Tibial nerve (tissue), 4 donors: Measurements from ENCODE around the gene ZNHIT2. TPM values are rescaled to one million over a fixed set of nuclear protein-coding genes. Genes with fewer than 3 reads are reported as not detected.

Experiments
- DNase-seq, 2 donors: peaks; one replicate each; pipeline ENCODE4 v3.0.0-alpha.2; 2019; ENCODE audit warnings: low spot score in 2 of 2
- H3K27ac ChIP-seq, 4 donors: fragments of 200-600 bp; sonication (generic) in 3 of 4; one replicate each; pipeline ENCODE4 v1.5.1; 2017 to 2019; ENCODE audit warnings: mild to moderate bottlenecking in 1 of 4
- H3K27me3 ChIP-seq, 2 donors: fragments of 200-600 bp; sonication (generic) in 1 of 2; one replicate each; pipeline versions ENCODE4 v1.5.1 to v1.6.0; 2017 to 2019
- H3K36me3 ChIP-seq, 3 donors: fragments of 200-600 bp; sonication (generic); one replicate each; pipeline ENCODE4 v1.5.1; 2018 to 2019
- H3K4me1 ChIP-seq, 4 donors: fragments of 200-600 bp; sonication (generic) in 3 of 4; one replicate each; pipeline ENCODE4 v1.5.1; 2017 to 2019
- H3K4me3 ChIP-seq, 4 donors: fragments of 200-600 bp; sonication (generic) in 3 of 4; one replicate each; pipeline ENCODE4 v1.5.1; 2017 to 2019; ENCODE audit warnings: mild to moderate bottlenecking in 1 of 4, moderate library complexity in 1 of 4
- H3K9me3 ChIP-seq, 4 donors: fragments of 200-600 bp; sonication (generic) in 3 of 4; one replicate each; pipeline ENCODE4 v1.5.1; 2017 to 2019
- CTCF ChIP-seq, 5 experiments: fragments of 200-600 bp in 3 of 5; fragments of 450-650 bp in 2 of 5; sonication (generic) in 3 of 5; IDR thresholded peaks; one replicate each; pipeline ENCODE4 v1.5.1; 2016 to 2019; ENCODE audit warnings: antibody characterized with exemption in 5 of 5, mild to moderate bottlenecking in 3 of 5, moderate library complexity in 2 of 5
- EP300 ChIP-seq, 2 donors: sonication (generic); formaldehyde crosslinking; IDR thresholded peaks; one replicate each; pipeline ENCODE4 v1.6.1; 2017; ENCODE audit warnings: antibody characterized with exemption in 2 of 2, mild to moderate bottlenecking in 1 of 2
- POLR2A ChIP-seq, 2 donors: fragments of 450-650 bp; IDR thresholded peaks; one replicate each; pipeline ENCODE4 v1.6.1; 2017; ENCODE audit warnings: antibody characterized with exemption in 2 of 2, mild to moderate bottlenecking in 2 of 2, moderate library complexity in 2 of 2
- WGBS, 2 donors: methylation state at CpG; one replicate each; pipeline ENCODE4 v1.1.5; 2018; 5-methylcytosine and 5-hydroxymethylcytosine counted together
- total RNA-seq, 4 donors: library from RNA; depleted of rRNA; stranded (reverse); fragments of >200 nt; gene quantifications; one replicate each; pipeline ENCODE4 v1.1.0, GENCODE V29; 2016

ZNHIT2 gene
- total RNA-seq, 4 donors from 2014 or later = 19.2 to 26.8 (median 22.6) TPM

GRCh38 chr11:65112546-65113360, 4.7 kb downstream of the ZNHIT2 start:
- DNase-seq = no peak
- H3K4me3 ChIP-seq = peak overlapping the region; percentile 43 to 60 (median 57)
- peak overlapping the region in 2 of 4 donors; percentile 71 to 82 for H3K27ac ChIP-seq
- no peaks in the 10 kb centered on the region for H3K27me3 ChIP-seq
- H3K36me3 ChIP-seq = peaks cover 0 to 49% (median 6%) of the 10 kb centered on the region in 3 donors
- H3K9me3 ChIP-seq = no peaks in the 10 kb centered on the region
- H3K4me1 ChIP-seq = peaks cover 0 to 51% (median 38%) of the 10 kb centered on the region in 4 donors
- no peak for TF ChIP-seq EP300 (IDR thresholded peaks at IDR 0.05)
- TF ChIP-seq CTCF (IDR thresholded peaks at IDR 0.05) = peak; percentile 72 to 89 (median 84)
- 2 to 3% methylated on average over 17 to 19 of the region's 57 CpGs for WGBS, 2 donors

- peak within 1 kb of the TSS; percentile 43 to 60 (median 57) for H3K4me3 ChIP-seq
- H3K36me3 ChIP-seq = peaks cover 0 to 57% (median 7%) of the 10 kb centered on the region in 3 donors
- TF ChIP-seq POLR2A (IDR thresholded peaks at IDR 0.05) (peak; percentile 29 to 76), EP300 (IDR thresholded peaks at IDR 0.05) (peak; percentile 30 to 86), CTCF (IDR thresholded peaks at IDR 0.05) (no peak)
- 1 to 2% methylated on average over 46 to 56 of the region's 64 CpGs for WGBS, 2 donors
- DNase-seq = peak; percentile 92 to 93
- no peaks in the 10 kb centered on the region for H3K27me3 ChIP-seq
- peak within 1 kb of the TSS; percentile 39 to 82 (median 70) for H3K27ac ChIP-seq
- H3K9me3 ChIP-seq = no peaks in the 10 kb centered on the region
- peaks cover 0 to 48% (median 36%) of the 10 kb centered on the region in 4 donors for H3K4me1 ChIP-seq
Measured at GRCh38 chr11:65111744-65112545, 5.6 kb downstream of the ZNHIT2 start, which contains the start of gene TM7SF2. TM7SF2 (plus strand) TSS chr11:65111872; CDS start chr11:65112016, 144 bp downstream.

- Histone ChIP-seq H3K27ac (peak overlapping the region in 3 of 4 donors; percentile 49 to 82 (median 60)), H3K4me3 (peak overlapping the region; percentile 43 to 60 (median 57)), H3K36me3 (peaks cover 0 to 52% (median 7%) of the 10 kb centered on the region in 3 donors), H3K27me3 (no peaks in the 10 kb centered on the region), H3K9me3 (no peaks in the 10 kb centered on the region), H3K4me1 (peaks cover 0 to 41% (median 29%) of the 10 kb centered on the region in 4 donors)
- TF ChIP-seq POLR2A (IDR thresholded peaks at IDR 0.05) = no peak
- no peak for TF ChIP-seq CTCF (IDR thresholded peaks at IDR 0.05)
- no peak for TF ChIP-seq EP300 (IDR thresholded peaks at IDR 0.05)
- WGBS, 2 donors = 60 to 77% methylated on average over 17 to 31 of the region's 31 CpGs
- no peak for DNase-seq
Measured at GRCh38 chr11:65111159-65111743, 6.2 kb downstream of the ZNHIT2 start.

- peak; percentile 83 to 97 for DNase-seq
- Histone ChIP-seq H3K27ac (peak overlapping the region in 3 of 4 donors; percentile 46 to 60 (median 49)), H3K4me3 (no peak overlapping the region), H3K9me3 (no peaks in the 10 kb centered on the region), H3K27me3 (no peaks in the 10 kb centered on the region), H3K4me1 (peaks cover 0 to 35% (median 26%) of the 10 kb centered on the region in 4 donors), H3K36me3 (peaks cover 0 to 50% (median 7%) of the 10 kb centered on the region in 3 donors)
- WGBS, 2 donors = 8 to 11% methylated on average over 15 to 18 of the region's 18 CpGs
- peak; percentile 97 to 100 (median 99) for TF ChIP-seq CTCF (IDR thresholded peaks at IDR 0.05)
- no peak for TF ChIP-seq EP300 (IDR thresholded peaks at IDR 0.05)
- no peak for TF ChIP-seq POLR2A (IDR thresholded peaks at IDR 0.05)
Measured at GRCh38 chr11:65110354-65110861, 7.1 kb downstream of the ZNHIT2 start.
